ENCODE results near the gene SENP7.
"Not testable (repeated sequence)": the region's sequence is repeated elsewhere in the genome, so short reads cannot be mapped to it uniquely, and the experiment has no call there.

The SENP7 gene

DNA sequence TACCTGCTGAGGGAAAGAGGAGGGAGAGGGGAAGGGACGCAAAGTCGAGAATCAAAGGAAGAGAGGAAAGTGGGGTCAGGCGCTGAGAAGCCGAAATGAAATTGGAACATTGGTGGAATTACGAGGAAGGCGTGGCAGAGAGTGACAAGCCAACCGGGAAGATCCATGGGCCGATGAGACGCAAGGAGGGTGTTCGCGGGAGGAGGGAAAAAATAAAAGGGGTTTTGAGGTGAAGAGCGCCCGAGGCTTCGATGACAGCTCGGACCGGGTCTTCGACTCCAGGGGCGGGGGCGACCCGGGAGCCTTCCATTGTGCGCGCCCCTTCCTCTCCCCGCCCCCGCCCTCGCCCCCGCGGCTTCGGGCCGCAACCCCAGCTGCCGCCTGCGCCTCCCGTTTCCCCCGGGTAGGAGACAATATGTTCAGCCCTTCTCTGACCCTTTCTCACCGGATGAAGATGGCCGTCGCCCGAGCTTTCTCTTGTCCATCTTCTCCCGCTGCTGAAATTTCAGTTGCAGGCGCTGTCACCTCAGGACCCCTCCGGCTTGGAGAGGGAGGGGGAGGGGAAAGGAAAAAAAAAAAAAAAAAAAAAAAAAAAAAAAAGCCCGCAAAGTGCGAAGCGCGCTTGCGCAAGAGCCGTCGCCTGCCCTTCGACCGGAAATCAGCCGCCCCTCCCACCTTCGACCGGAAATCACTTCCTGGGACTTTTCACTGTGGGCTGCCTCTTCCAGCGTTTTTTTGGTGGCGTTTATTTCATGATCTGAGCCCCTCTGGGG lies at the start of gene SENP7:
Gene SENP7, minus strand, starts transcription at position 567 of the 773 bp plus-strand sequence. Its CDS starts 82 bp downstream, at position 485.
- DNase-seq = peak; percentile 84

- DNase-seq = peak; percentile 96
These were observed 48.8 kb upstream of the SENP7 start, which contains the start of gene TRMT10C for GRCh38 chr3:101561630-101562328. Gene TRMT10C, plus strand, starts transcription at chr3:101561868. Its CDS starts 2,914 bp downstream, at chr3:101564782.

- no peak for DNase-seq
These were observed 43.1 kb upstream of the SENP7 start for GRCh38 chr3:101556064-101556463.

- not testable (repeated sequence) for DNase-seq
These were observed 40.4 kb upstream of the SENP7 start for GRCh38 chr3:101553381-101553780.

DNA sequence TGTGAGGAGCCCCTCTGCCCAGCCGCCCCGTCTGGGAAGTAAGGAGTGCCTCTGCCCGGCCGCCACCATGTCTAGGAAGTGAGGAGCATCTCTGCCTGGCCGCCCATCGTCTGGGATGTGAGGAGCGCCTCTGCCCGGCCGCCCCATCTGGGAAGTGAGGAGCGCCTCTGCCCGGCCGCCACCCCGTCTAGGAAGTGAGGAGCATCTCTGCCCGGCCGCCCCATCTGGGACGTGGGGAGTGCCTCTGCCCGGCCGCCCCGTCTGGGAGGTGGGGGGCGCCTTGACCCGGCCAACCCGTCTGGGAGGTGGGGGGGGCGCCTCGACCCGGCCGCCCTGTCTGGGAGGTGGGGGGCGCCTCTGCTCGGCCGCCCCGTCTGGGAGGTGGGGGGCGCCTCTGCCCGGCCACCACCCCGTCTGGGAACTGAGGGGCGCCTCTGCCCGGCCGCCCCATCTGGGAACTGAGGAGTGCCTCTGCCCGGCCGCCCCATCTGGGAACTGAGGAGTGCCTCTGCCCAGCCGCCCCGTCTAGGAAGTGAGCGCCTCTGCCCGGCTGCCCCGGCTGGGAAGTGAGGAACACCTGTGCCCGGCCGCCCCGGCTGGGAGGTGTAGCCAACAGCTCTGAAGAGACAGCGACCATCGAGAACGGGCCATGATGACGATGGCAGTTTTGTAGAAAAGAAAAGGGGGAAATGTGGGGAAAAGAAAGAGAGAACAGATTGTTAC lies 38.5 kb upstream of the SENP7 start:
- not testable (repeated sequence) for DNase-seq

DNA sequence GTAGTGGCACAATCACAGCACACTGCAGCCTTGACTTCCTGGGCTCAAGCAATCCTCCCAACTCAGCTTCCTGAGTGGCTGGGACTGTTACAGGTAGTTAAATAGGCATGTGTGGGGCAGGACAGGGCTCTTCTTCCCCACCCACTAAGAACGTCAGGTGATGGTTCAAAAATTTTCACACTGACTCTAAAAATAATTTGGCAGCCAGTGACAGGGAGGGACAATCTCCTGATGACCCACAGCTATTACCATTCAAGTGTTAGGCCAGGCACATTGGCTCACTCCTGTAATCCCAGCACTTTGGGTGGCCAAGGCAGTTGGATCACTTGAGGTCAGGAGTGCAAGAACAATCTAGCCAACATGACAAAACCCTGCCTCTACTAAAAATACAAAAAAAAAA lies 36.5 kb upstream of the SENP7 start:
- no peak for DNase-seq

GRCh38 chr3:101548527-101549105 lies 35.6 kb upstream of the SENP7 start:
- no peak for DNase-seq

GRCh38 chr3:101544161-101544850 lies 31.3 kb upstream of the SENP7 start:
- DNase-seq = no peak

- no peak for DNase-seq
These were observed 29.9 kb upstream of the SENP7 start for GRCh38 chr3:101542957-101543356.

GRCh38 chr3:101536955-101537354 lies 23.9 kb upstream of the SENP7 start:
- not testable (repeated sequence) for DNase-seq

GRCh38 chr3:101536266-101536665 lies 23.3 kb upstream of the SENP7 start:
- DNase-seq = no peak

- no peak for DNase-seq
These were observed 22.2 kb upstream of the SENP7 start for GRCh38 chr3:101535221-101535620.

DNA sequence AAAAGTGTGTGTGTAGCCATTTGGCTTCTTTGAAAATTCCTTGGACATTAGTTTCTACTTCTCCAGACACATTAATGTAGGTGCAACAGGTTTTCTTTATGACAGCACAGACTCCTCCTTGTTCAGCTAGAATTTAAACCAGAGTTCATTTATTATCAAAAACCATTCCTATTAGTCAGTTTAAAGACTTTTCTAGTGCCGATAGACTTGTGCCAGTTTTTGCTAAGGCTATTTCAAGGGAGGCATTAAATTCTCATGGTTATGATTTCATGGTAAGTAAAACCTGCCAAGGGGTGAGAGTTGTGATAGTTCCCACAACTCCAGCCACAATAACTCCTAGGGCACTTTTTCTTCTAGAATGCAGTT lies 20.6 kb upstream of the SENP7 start:
- DNase-seq = no peak

- no peak for DNase-seq
These were observed 20.0 kb upstream of the SENP7 start for GRCh38 chr3:101532783-101533602.

DNA sequence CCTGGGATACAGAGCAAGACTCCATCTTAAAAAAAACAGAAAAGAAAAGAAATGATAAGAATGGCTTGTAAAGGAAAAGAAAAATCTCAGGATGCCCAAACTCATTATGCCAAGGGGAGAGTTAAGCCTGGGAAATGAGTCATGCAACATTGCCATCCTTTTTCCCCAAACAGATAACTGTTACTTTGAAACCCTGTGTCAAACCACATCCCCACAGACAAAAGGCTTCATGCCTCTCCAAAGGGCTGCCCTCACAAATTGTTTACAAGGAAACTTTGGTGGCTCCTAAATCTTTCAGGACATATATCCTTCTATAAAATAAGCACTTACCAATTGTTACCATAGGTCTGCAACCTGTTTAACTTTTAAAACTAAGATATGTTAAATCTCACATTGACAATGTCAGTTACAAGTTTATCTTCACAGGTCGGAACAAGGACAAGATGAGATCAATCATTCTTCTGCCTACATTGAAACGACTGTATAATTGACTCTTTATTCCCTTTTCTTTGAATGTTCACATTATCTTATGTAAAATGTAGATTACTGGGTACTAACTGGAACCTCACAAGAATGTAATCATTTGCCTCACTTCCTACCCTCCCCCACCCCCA lies 18.6 kb upstream of the SENP7 start:
- DNase-seq = no peak

DNA sequence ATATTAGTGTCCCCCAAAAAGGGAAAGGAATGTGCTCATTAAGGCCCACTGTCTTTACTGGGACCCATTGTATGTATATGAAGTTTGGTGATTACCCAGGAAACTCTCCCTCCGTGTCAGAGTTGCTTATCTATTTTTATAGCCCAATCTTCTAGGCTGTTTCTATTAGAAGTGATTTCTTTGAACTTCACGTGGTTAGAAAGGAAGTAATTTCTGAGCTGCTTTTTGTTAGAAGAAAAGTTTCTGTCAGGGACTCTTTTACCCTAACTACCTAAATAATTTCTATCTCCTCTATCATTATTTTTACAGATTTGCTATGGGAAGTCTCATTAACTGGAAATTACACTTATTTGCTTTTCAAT lies 17.7 kb upstream of the SENP7 start:
- DNase-seq = no peak

DNA sequence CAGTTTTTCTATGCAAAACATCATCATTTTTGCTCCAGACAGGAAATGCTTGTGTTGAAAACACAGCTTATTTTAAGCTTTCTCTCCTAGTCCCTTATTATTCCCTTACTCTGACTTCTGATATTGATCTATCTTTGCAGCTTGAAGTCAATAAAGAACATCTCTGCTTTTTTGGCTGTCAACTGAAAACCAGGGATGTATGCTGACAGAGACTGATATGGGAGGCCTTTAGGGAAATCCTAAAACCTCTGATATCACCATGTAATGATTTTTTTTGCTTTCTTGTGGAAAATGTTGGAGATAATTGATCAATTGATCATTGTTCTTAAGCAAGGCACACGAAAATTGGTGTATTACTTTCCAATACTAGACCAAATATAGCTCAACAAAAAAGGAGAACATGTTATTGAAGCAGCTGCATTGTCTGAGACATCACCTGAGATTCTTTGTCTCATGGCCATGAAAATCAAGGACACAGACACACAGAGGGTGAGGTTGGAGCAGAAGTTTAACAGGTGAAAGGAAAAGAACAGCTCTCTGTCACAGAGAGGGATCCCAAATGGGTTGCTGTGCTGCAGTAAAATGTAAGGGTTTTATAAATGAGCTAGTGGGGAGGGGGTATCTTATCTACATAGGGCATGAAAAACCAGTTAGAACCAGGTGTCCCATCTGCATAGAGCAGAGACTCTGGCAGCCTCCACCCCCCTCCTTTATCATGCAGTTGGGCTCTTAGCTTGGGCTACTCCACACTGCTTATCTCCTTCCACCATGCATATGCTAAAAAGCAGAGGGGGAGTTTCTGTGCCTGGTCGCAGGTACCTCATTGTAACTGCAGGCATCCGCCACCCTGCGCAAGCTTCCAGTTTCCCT lies 17.0 kb upstream of the SENP7 start:
- DNase-seq = no peak

DNA sequence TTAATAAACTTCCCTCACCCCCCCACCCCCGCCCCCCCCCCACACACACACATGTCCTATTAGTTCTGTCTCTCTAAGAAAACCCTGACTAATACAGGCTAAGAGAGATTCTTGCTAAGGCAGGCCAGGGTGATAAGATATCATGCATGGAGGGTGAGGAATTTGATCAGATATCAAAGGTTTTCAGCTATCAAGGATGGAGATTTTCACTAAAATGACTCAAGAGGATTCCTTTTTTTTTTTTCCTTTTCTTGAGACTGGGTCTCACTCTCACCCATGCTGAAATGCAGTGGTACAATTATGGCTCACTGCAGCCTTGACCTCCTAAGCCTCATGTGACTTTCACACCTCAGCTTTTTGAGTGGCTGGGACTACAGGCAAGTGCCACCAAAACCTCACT lies 14.9 kb upstream of the SENP7 start:
- no peak for DNase-seq

- DNase-seq = no peak
These were observed 14.4 kb upstream of the SENP7 start for GRCh38 chr3:101527441-101527840.

DNA sequence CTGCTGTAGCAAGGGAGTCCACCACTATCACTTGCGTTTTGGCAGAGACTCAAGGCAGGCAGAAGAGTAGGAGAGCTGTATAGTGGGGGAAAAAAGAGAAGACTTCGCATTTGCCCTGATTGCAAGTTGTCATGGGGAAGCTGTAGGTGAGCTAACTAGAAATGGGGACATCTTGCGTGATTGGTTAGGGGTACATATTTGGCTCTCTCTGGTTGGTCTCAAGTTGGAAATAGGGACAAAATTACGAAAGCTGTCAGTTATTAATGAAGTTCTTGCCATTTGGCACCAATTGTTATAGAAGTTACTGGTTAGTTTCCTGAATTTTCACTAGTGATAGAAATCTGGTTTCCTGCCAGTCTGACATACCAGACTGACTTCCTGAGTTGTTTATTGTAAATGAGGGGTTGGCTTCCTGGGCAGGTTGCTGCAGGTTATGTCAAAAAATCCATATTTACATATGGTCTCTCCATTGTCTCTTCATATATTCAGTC lies 8.2 kb upstream of the SENP7 start:
- no peak for DNase-seq
